Hematopoietic multipotent progenitor cell treated with erythropoietin and hydrocortisone succinate and interleukin-3 and kit ligand, for 15 days (in vitro differentiated cells): ENCODE data around the gene S1PR3.
"Not testable (repeated sequence)": the region's sequence is repeated elsewhere in the genome, so short reads cannot be mapped to it uniquely, and the experiment has no call there.

Experiments
- DNase-seq: peaks from one replicate; pipeline ENCODE4 v3.0.0-alpha.2; 2015; ENCODE audit warnings: low spot score

The S1PR3 gene

DNA sequence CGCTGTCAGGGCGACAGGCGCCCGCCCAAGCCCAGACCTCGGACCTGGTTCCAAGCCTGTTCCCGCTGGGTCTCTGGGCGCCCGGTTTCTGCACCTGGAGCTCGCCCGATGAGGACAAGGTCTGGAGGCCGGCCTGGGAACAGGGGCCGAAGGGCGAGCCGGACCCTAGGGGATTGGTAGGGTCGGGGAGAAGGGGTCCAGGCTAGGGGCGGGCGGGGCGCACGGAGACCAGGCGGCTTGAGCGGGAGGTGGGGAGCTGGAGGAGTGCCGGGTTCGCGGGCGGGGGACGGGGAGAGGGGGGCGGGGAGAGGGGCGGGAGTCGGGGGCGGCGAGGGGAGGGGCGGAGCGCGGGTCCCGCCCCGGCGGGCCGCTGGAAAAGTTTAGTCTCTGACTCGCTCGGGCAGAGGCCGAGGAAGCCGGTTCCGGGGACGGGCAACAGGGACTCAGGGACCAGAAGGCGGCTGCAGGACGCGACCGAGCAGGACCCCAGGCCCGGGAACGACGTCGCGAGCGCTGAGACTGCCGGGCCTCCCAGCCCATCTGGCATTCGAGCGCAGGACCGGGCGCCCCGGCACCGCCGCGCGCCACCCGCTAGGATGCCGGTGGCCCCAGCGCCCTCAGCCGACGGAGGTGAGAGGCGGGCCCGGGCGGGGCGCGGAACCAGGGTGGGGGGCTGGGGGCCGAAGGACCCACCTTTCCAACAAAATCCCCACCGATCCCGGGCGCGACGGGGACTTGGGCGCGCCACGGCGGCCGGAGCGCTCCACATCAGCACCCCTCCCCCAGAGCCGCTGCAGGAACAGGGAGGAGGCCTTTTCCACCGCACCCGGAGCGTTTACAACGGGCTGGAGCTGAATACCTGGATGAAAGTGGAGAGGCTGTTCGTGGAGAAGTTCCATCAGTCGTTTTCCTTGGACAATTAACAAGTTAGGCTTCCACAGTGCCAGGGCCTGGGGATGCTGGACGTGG lies at the start of gene S1PR3:
Gene S1PR3 (plus strand): TSS at position 403 of the 969 bp plus-strand sequence. CDS start 9,733 bp downstream, outside the sequence.
- DNase-seq: no peak

DNA sequence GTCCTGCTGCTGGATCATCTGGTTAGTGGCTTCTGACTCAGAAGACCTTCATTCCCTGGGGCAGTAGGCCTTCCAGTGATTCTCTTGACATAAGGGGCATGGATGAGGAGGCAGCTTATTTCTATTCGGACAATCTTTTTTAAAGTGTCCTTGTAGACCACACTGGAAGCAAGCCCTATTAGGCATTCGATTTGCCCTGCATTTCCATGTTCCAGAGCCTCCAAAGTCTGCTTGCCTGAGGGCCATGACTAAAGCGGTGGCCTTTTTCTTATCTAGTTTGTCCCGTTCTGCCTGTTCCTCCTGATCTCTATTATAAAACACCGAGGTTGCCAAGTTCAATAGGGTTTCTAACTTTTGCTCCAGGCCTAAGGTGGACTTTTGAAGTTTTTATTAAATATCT lies 49.7 kb upstream of the S1PR3 start:
- DNase-seq: not testable (repeated sequence)

DNA sequence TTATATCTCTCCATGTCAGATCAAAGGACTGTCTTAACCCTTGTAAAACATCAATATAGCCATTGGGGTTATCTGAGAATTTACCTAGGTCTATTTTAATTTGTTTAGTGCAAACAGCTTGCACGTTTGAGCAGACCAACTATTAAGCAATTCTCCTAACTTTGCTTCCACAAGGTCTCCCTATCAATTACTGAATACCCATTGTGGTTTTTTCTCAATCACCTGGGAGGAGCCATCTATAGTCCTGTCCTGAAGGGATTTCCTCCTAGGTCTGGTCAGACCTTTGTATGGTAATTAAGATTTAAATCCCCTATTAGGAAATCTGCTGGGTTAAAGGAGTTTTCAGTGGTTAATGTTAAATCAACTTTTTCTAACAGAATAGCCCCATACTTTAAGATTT lies 48.9 kb upstream of the S1PR3 start:
- no peak for DNase-seq

DNA sequence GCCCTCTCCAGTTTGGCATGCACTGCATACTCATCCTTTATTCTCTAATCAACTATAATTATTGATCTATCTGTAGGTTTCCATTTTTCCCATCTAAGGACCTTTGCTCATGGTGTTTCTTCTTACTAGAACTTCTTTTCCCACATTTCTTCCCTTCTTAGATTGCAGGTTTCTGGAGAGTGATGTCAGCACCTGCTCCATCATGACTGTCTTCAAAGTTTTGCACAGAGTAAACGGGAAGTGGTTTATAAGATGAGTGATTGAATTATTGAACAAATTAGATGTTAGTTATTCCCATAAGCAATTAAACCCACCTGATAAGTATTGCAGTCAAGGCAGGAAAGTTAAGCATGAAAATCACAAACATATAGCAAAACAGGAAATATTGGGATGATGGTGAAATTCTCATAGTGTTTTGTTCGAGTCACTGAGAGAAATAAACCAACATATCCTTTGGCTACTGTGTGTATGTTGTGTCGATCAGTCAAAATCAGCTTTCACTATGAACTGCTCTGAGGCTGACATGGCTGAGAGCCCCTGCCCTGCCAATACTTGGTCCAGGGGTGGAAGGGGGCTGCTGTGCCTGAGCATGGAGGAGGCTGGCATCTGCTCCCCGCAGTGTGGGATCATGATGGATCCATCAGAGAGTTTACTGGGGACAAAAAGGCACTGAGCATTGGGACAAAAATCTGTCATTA lies 45.5 kb upstream of the S1PR3 start:
- no peak for DNase-seq

DNA sequence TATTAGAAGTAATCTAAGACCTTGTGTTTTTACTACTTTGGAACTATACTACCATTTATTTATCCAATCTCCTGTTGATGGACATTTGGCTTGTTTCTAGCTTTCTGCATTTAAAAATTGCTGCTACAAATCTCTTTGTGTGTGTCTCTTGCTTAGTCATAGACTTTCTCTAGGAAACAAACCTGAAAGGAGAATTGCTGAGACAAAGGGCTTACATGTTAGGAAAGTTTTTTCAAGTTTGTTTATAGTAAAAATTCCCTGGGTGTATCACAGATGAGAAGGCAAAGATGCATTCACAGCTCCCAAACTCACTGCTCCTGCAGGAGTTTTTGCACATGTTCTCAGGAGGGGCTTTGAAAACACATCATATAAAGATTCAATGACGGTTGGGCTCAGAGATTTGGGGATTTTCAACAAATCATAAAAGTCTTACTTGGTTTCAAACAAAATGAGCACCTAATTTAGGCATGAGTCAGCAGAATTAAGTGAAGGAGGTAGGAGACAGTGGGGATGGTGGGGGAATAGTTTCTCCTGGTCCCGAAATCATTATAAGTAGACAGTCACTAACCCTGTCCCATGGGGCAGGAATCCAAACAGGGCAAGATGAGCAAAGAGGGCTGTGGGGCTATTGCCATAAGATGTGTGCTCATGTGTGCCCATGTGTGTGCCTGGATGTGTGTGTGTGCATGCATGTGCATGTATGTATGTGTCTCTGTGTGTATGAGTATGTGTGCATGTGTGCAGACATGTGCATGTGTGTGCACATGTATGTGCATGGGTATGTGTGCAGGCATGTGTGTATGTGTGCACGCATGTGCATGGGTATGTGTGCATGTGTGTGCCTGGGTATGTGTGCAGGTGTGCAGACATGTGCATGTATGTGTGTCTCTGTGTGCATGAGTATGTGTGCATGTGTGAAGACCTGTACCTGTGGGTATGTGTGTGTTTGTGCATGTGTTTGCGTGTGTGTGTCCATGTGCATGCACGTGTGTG lies 43.4 kb upstream of the S1PR3 start:
- no peak for DNase-seq

DNA sequence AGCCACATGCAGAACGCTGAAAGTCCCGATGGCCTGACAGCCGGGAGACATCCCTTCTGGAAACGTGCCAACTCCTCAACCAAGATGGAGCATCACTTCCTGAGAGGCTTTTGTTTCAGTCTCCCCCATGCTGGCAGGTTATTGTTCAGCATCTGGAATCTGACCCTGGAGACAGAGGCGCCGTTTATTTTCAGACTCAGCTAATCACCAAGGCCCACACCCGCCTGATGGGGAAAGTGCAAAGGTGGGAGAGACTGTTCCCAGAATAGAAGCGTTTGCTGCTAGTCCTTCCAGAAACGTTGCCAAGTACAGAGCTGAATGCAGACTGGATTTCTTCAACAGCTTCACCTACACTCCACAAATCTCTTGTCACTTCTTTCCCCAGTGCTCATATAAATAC lies 41.8 kb upstream of the S1PR3 start:
- DNase-seq: no peak

DNA sequence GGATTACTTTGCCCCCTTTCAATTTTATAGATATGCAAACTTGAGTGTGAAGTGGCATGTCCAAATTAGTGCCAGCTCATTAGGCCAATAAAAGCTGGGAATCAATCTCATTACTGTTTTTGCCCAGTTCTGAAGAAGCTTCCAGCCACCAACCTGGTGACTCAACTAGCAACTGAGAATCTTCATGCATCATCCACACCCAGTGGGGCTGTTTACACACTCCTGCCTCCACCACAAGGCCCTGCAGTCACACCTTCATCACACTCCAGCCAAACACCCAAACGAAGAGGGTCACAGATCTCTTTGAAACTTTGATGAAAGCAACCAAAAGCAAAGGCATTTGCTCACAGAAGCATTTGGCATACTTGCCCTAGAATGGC lies 41.3 kb upstream of the S1PR3 start:
- no peak for DNase-seq

DNA sequence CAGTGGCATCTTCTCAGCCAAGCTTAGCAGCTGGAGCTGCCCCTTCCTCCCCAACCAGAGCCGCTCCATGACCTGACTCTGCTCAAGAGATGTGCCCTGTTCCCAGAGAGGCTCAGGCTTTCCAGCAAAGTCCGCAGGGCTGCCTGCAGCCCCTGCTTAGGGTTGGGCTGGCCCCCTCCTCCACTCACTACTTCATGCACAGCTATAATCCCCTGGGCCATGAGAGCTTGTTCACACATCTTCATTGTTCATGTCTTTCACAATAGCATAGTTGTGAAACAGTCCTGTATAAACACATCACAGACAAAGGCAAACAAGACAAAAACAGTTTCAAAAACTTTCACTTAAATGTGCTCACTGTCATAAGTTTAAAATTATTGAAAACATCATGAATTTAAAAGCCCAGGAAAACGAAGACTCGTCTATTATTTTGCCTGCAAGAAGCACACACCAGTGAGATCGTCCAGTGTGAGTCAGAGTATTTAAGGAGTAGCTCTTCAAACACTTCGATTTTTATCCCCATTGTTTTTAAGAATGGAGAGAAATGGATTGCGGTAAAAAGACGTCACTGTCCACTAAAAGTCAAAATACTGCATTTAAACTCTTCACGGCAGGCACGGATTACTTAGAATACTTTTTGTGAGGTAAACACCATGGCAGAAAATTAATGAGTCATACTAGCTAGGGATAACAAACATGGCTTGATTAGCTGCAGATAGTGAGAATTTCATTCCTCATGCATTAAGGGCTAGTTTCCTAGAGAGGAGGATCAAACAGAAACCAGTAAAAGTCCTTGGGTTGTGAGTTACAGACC lies 40.7 kb upstream of the S1PR3 start:
- no peak for DNase-seq

DNA sequence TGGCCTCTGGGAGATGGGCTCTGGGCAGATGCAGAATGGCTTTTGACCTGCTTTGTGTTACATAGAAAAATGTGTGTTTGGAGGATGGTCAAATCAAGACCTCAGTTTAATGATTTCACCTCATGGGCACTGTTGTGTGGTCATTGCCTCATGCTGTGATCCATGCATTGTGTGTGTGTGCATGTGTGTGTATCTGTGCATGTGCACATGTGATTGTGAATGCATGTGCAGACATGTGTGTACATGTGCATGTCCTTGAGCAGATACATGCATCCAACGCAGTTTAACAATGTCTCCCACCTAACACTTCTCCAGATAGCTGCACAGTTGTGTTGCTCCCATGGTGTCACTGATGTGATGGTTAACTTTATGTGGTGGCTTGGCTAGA lies 40.1 kb upstream of the S1PR3 start:
- DNase-seq: no peak

DNA sequence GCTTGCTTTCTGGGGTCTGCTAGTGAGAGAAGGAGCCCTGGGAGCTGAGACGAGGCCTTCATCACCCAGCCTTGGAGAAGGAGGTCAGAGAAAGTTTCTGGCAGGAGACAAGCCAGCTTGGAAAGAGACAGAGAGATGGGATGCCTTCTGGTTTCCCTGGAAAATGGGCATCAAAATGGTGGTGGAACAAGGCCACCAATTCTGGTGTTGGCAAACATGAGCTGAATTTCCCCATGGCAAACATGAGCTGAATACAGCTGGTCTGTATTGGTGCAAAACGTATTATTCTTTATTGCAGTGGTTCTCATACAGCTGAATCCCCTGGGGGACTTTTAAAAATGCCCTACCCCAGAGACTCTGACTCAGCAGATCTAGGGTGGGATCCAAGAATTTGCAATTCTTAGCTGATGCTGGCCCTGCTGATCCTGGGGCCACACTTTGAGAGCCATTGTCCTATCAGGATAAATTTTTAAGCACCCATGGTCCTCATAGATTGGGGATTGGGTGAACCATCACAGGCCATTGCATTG lies 39.1 kb upstream of the S1PR3 start:
- DNase-seq: no peak

DNA sequence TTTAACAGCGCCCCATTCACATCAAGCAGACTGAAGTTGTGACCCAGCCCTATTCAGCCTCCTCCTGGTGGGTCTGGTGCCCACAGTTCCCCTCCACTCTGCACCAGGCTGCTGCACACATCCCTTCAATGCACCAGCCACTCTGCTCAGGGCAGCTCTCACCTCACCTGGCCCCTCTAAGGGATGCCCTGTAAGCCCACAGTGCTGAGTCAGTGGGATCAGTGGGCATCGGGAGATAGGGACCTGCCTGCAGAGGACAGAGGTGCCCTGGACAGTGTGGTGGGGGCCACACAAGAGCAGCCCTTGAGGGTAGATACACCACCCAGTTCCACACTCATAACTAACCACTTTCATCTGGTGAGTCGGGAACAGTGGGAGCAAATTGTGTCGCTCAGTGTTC lies 38.3 kb upstream of the S1PR3 start:
- DNase-seq: no peak

DNA sequence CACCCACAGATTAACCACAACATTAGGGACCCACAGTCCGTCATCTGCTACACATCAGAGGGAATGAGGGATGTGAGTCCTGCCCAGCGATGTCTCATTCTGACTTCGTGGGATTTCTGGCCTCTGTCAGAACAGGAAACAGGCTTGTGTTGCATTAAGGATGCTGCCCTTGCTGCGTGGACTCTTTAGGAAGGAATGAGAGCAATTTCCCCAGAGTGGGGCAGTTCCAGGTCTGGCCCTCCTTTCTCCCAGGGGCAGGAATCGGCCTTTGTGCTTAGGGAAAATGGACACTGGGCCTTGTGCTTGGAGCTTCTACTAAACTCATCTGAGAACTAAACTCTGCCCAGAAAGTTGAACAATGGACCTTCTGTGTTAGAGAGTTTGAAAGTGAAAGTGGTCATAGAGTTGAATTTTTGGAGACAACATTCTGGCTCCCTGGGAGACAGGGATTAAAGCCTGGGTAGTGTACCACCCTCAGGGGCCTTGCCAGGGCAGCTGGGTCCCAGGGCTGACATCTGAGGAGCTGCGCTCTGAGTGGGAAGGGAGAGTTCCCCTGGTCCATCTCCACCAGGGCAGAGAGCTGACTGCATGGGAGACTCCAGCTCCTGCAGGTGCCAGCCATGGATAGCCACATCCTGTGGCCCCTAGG lies 37.8 kb upstream of the S1PR3 start:
- DNase-seq: no peak

DNA sequence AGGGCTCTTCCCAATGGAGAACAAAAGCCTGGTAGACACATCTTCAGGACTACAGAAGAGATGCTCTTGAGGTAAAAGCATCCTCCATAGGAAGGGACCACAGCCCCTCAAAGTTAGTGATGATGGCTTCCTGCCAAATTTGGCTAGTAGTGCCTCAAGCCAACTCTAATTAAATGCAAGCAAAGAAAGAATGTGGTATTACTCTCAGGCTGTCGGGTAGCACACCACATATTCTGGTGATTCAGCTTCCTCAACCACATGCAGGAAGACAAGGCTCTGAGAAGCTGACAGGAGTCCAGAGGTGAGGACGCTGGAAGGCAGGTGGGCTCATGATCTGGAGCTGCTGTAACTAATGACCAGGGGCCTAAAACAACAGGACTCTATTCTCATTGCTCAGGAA lies 37.2 kb upstream of the S1PR3 start:
- DNase-seq: no peak

DNA sequence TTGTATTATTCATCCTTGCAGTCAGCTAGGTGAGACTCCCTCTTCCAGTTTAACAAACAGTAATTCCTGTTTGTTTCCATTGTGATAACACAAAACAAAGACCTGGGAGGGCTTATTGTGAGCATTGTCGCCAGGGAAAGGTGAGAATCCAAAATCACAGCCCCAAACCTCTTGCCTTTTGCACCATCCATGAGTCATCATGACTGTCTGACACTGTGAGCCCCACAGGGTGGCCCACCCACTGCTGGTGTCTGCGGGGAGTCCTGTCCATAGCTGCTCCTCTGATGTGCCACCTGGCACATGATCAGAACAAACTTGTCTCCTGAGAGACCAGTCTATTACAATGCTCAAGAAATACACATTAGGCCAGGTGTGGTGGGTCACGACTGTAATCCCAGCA lies 33.7 kb upstream of the S1PR3 start:
- DNase-seq: no peak

DNA sequence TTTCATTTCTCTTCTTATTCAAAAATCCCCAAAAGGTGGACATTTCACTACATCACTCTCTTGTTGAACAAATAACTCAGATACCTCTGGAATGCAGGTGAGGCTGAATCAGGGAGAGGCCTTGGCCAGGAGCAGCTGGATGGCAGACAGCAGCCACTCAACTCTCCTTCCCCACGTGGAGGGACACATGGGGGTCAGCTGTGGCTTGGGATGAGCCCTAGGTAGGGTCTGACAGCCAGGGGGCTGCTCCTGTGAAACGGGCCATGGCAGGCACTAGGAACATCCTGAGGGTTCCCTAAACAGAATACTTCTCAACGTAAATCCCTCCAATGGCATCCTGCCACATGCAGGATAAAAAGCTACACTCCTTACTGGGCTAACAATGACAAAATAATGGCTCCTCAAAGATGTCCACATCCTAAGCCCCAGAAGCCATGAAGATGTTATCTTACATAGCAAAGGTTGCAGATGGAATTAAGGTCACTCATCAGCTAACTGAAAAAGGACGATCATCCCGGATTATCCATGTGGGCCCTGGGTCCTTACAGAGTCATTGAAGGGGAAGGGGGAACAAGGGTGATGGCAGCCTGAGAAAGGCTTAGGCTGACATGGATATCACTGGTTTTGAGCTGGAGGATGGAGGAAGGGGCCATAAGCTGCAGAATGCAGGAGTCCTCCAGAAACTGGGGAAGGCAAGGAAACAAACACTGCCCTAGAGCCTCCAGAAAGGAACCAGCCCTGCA lies 31.4 kb upstream of the S1PR3 start:
- DNase-seq: no peak

DNA sequence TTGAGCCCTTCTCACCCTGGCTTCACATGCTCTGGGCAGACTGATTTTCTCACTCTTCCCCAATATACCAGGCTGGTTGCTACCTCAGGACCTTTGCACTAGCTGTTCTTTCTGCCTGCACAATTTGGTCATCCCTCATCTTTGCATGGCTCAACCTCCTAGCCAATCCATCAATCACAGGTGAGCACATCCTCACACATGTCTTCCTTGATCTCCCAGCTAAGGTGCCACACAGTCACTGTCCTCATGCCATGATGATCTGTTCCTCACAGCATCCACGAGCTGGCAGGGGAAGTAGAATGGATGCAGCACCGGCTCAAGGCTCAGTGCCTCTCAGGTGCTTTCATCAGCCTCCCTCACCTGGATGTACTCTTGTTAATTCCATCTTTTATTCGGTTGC lies 30.6 kb upstream of the S1PR3 start:
- DNase-seq: no peak

DNA sequence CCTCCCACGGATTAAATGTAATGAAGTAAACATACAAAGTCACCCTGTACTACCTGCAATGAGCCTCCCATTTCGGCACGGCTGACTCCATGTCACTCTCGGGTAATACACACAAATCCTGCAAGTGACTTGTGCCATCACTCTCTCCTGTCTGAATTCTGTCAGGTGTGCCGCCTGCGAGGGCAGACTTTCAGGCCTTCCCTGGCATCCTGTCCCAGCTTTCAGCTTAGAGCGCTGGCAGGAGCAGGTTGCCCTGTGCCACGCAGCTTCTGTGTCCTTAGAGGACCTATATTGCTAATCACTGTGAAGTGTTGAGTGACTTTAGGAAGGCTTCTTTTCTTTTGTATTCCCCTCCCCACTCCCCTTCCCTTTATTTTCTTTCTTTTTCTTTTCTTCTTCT lies 25.8 kb upstream of the S1PR3 start:
- DNase-seq: no peak

DNA sequence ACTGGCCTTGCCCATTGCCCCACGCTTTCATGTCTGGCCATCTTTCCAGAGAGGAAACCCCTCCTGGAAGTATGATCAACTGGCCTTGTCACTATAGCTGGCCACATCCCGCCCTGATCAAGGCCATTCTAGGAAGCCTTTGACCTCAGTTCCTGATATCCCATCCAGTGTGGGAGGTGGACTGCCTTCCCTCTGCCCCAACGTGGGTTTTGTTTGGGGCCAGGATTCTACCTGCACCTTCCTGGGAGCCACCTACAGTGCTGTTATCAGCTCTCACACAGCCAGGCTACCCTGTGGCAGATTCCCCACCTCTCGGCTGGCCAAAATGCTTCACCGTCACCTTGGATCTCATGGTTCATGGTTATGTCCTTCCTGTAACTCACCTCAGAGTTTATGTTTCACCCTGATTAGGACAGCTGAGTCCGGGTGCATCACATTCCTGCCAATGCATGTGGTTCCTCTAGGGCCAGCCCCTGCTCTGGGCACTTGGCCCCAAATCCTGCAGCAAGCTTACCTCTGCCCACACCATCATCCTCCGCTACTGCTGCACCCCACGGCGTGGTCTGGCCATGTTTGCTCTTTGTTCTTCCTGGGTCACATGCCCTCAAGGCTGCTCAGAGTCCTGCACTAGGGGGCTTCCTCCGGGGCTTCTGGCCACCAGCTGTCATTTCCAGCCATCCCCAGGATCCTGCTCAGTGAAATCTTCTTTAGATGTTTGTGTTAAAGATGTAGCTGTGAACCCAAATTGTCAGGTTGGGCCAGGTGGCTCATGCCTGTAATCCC lies 24.2 kb upstream of the S1PR3 start:
- DNase-seq: no peak

DNA sequence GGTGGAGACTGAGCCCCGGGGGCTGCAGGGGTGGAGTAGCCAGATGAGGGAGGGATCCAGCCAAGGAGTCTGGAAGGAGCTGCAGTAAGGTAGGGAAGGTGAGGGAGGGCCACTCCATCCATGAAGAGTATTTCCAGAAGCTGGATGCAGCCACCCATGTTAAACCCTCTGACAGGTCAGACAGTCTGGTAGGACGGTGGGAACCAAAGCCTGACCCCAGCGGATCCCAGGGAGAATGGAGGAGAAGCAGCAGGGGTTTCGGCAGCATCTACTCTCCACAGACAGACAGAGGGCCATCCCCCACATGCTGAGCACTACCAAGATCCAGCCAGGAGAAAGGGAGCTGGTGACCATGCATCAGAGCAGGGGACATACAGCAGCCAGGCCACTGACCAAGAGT lies 22.5 kb upstream of the S1PR3 start:
- DNase-seq: no peak
